GM23338 (cell line): ENCODE measurements around the gene INPP5A. TPM values are rescaled to one million over a fixed set of nuclear protein-coding genes. Genes with fewer than 3 reads are reported as not detected.

ENCODE experiments used
- ATAC-seq: fragments of 200-7000 bp; cut with Tn5 transposase; 3 replicates; pipeline ENCODE4 v1.9.1; 2020
- DNase-seq: peaks from one replicate; pipeline ENCODE4 v3.0.0-alpha.2; 2015; ENCODE audit warnings: low spot score
- H2AFZ ChIP-seq: fragments of 200-600 bp; sonication (generic); 2 replicates; pipeline ENCODE4 v1.8.0; 2016; ENCODE audit warnings: antibody characterized with exemption, mild to moderate bottlenecking, moderate library complexity
- H3F3A ChIP-seq: fragments of 200-600 bp; sonication (generic); replicated peaks from 2 replicates; pipeline ENCODE4 v1.8.0; 2017; ENCODE audit warnings: antibody characterized with exemption, mixed run types, low read depth
- H3K27ac ChIP-seq: fragments of 200-600 bp; sonication (generic); 2 replicates; pipeline ENCODE4 v1.6.1; 2016; ENCODE audit warnings: low read depth
- H3K27me3 ChIP-seq: fragments of 200-600 bp; sonication (generic); 2 replicates; pipeline ENCODE4 v1.8.0; 2016; ENCODE audit warnings: mild to moderate bottlenecking, mixed run types, moderate library complexity; ENCODE audit not compliant: insufficient read depth
- H3K36me3 ChIP-seq: fragments of 200-600 bp; sonication (generic); 2 replicates; pipeline ENCODE4 v1.8.0; 2016; ENCODE audit warnings: mild to moderate bottlenecking; ENCODE audit not compliant: insufficient read depth
- H3K4me1 ChIP-seq: fragments of 200-600 bp; sonication (generic); 2 replicates; pipeline ENCODE4 v1.8.0; 2016; ENCODE audit warnings: mild to moderate bottlenecking, moderate library complexity; ENCODE audit not compliant: insufficient read depth
- H3K4me2 ChIP-seq: fragments of 200-600 bp; sonication (generic); 2 replicates; pipeline ENCODE4 v1.7.1; 2017; ENCODE audit warnings: mixed run types
- H3K4me3 ChIP-seq: fragments of 200-600 bp; sonication (generic); 2 replicates; pipeline ENCODE4 v1.6.1; 2016; ENCODE audit warnings: mixed run types
- H3K79me2 ChIP-seq: fragments of 200-600 bp; sonication (generic); replicated peaks from 2 replicates; pipeline ENCODE4 v1.8.0; 2017; ENCODE audit warnings: mild to moderate bottlenecking; ENCODE audit not compliant: insufficient read depth
- H3K9me2 ChIP-seq: fragments of 200-600 bp; sonication (generic); 2 replicates; pipeline ENCODE4 v1.8.0; 2017; ENCODE audit not compliant: insufficient read depth
- H4K20me1 ChIP-seq: fragments of 200-600 bp; sonication (generic); replicated peaks from 2 replicates; pipeline ENCODE4 v1.8.0; 2017; ENCODE audit warnings: mild to moderate bottlenecking; ENCODE audit not compliant: insufficient read depth
- H3K27ac Mint-ChIP-seq: 2 replicates; pipeline ENCODE4 v1.8.0; 2020; ENCODE audit warnings: inconsistent platforms, mild to moderate bottlenecking, moderate library complexity, mixed read lengths
- H3K27me3 Mint-ChIP-seq: 3 replicates; pipeline ENCODE4 v1.8.0; 2022; ENCODE audit warnings: low read depth, mild to moderate bottlenecking, moderate library complexity, mixed read lengths, inconsistent platforms; ENCODE audit not compliant: insufficient read depth, poor library complexity
- H3K36me3 Mint-ChIP-seq: 3 replicates; pipeline ENCODE4 v1.8.0; 2021; ENCODE audit warnings: low read depth, mild to moderate bottlenecking, inconsistent platforms, moderate library complexity, mixed read lengths
- H3K4me1 Mint-ChIP-seq: 3 replicates; pipeline ENCODE4 v1.8.0; 2020; ENCODE audit warnings: mild to moderate bottlenecking, inconsistent platforms, mixed read lengths
- H3K4me3 Mint-ChIP-seq: 3 replicates; pipeline ENCODE4 v1.8.0; 2021; ENCODE audit warnings: moderate library complexity, mild to moderate bottlenecking, inconsistent platforms, mixed read lengths
- H3K9me3 Mint-ChIP-seq: 3 replicates; pipeline ENCODE4 v1.8.0; 2020; ENCODE audit warnings: moderate library complexity, mild to moderate bottlenecking, inconsistent platforms, mixed read lengths
- CREB1 ChIP-seq: fragments of 250-450 bp; sonication (Bioruptor Pico); IDR thresholded peaks from 2 replicates; pipeline ENCODE4 v1.5.0; 2020; ENCODE audit warnings: low read depth, mild to moderate bottlenecking, moderate library complexity
- CTCF ChIP-seq, 2 experiments: fragments of 200-600 bp in 1 of 2; sonication (generic) in 1 of 2; conservative IDR thresholded peaks; 2 replicates each; pipeline versions ENCODE4 v1.5.1 to v1.6.1; 2016 to 2017; ENCODE audit warnings: antibody characterized with exemption in 2 of 2, low read depth in 2 of 2, mild to moderate bottlenecking in 2 of 2, moderate library complexity in 1 of 2
- EZH2 ChIP-seq: fragments of 200-600 bp; sonication (generic); IDR thresholded peaks from one replicate; pipeline ENCODE4 v1.8.0; 2017; ENCODE audit warnings: antibody characterized with exemption, mild to moderate bottlenecking, low read depth; ENCODE audit not compliant: unreplicated experiment
- JUNB ChIP-seq: IDR thresholded peaks from one replicate; pipeline ENCODE4 v1.6.1; 2016; ENCODE audit warnings: antibody characterized with exemption; ENCODE audit not compliant: unreplicated experiment
- POLR2AphosphoS5 ChIP-seq: IDR thresholded peaks from 2 replicates; pipeline ENCODE4 v1.6.1; 2016; ENCODE audit warnings: antibody characterized with exemption, low read depth
- REST ChIP-seq: IDR thresholded peaks from one replicate; pipeline ENCODE4 v1.6.1; 2018; ENCODE audit warnings: antibody characterized with exemption; ENCODE audit not compliant: unreplicated experiment
- STAT1 ChIP-seq: IDR thresholded peaks from one replicate; pipeline ENCODE4 v1.6.1; 2016; ENCODE audit warnings: antibody characterized with exemption; ENCODE audit not compliant: unreplicated experiment
- ZNF114 ChIP-seq: fragments of 250-450 bp; sonication (Bioruptor Pico); IDR thresholded peaks from 2 replicates; pipeline ENCODE4 v1.5.0; 2020; ENCODE audit warnings: mild to moderate bottlenecking, moderate library complexity
- ZNF331 ChIP-seq: fragments of 250-450 bp; sonication (Bioruptor Pico); IDR thresholded peaks from 2 replicates; pipeline ENCODE4 v1.5.0; 2020; ENCODE audit warnings: low read depth, mild to moderate bottlenecking, moderate library complexity
- ZNF462 ChIP-seq: fragments of 250-450 bp; sonication (Bioruptor Pico); IDR thresholded peaks from 2 replicates; pipeline ENCODE4 v1.5.0; 2020; ENCODE audit warnings: mild to moderate bottlenecking, moderate library complexity
- polyA plus RNA-seq: library from polyadenylated mRNA; unstranded; fragments of >200 nt; fragmentation: Nextera tagmentation; extraction: Ambion mirVana; gene quantifications from 2 replicates; pipeline ENCODE4 v1.2.1, GENCODE V29; 2016
- total RNA-seq: library from RNA; depleted of rRNA; stranded (reverse); fragments of >200 nt; shearing (Covaris generic); gene quantifications from 2 replicates; pipeline ENCODE4 v1.2.3, GENCODE V29; 2014

INPP5A gene
- total and polyA plus RNA-seq, 2 experiments from 2014 or later, result 5.9 to 40.6 TPM

- H3K9me3 Mint-ChIP-seq, result no peaks in the 10 kb centered on the region; the same call in 2 of the 3 replicates
- Histone ChIP-seq H4K20me1 (no peaks in the 10 kb centered on the region), H3K36me3 (no peaks in the 10 kb centered on the region), H3F3A (0 out of 2 replicates have a peak, but pooled peaks cover 3% of the 10 kb centered on the region), H3K79me2 (no peaks in the 10 kb centered on the region), H3K27ac (peak overlapping the region; percentile 74; the same call in 1 of the 2 replicates), H2AFZ (no peak overlapping the region), H3K27me3 (no peaks in the 10 kb centered on the region), H3K4me2 (no peak overlapping the region), H3K9me2 (no peaks in the 10 kb centered on the region), H3K4me3 (no peak overlapping the region), H3K4me1 (peaks cover 9% of the 10 kb centered on the region)
- no peaks in the 10 kb centered on the region for H3K36me3 Mint-ChIP-seq
- H3K27ac Mint-ChIP-seq, result peak overlapping the region; percentile 70
- DNase-seq (peak; percentile 34), ATAC-seq (peak; percentile 19)
- no peak overlapping the region for H3K4me3 Mint-ChIP-seq
- H3K27me3 Mint-ChIP-seq, result peaks cover 2% of the 10 kb centered on the region
- TF ChIP-seq ZNF331 (CRISPR knock-in tag), result no peak
- TF ChIP-seq JUNB, result no peak
- no peak for TF ChIP-seq REST
- TF ChIP-seq EZH2, result no peak
- TF ChIP-seq ZNF462 (CRISPR knock-in tag), result no peak
- no peak for TF ChIP-seq CTCF (conservative IDR thresholded peaks at IDR 0.05; ENCODE audit: low read depth in 2 of 2)
- TF ChIP-seq POLR2AphosphoS5, result no peak
- no peak for TF ChIP-seq ZNF114 (CRISPR knock-in tag)
- TF ChIP-seq CREB1 (CRISPR knock-in tag), result no peak
- no peak for TF ChIP-seq STAT1
- peaks cover 30% of the 10 kb centered on the region for H3K4me1 Mint-ChIP-seq
Measured at GRCh38 chr10:132742167-132742836, 204.7 kb downstream of the INPP5A start.
